ENCODE data around the gene GARIN1A.

DNA sequence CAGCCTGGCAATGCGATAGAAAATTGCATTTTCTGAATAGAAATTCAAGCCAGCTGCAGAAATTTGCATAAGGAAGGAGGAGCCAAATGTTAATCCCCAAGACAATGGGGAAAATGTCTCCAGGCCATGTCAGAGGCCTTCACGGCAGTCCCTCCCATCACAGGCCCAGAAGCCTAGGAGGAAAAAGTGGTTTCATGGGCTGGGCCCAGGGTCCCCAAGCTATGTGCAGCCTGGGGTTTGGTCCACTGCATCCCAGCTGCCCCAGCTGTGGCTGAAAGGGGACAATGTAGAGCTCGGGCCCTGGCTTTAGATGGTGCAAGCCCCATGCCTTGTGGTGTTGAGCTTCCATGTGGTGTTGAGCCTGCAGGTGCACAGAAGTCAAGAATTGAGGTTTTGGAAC lies 10.0 kb upstream of the GARIN1A start:
- TF ChIP-seq, protein P1, sequence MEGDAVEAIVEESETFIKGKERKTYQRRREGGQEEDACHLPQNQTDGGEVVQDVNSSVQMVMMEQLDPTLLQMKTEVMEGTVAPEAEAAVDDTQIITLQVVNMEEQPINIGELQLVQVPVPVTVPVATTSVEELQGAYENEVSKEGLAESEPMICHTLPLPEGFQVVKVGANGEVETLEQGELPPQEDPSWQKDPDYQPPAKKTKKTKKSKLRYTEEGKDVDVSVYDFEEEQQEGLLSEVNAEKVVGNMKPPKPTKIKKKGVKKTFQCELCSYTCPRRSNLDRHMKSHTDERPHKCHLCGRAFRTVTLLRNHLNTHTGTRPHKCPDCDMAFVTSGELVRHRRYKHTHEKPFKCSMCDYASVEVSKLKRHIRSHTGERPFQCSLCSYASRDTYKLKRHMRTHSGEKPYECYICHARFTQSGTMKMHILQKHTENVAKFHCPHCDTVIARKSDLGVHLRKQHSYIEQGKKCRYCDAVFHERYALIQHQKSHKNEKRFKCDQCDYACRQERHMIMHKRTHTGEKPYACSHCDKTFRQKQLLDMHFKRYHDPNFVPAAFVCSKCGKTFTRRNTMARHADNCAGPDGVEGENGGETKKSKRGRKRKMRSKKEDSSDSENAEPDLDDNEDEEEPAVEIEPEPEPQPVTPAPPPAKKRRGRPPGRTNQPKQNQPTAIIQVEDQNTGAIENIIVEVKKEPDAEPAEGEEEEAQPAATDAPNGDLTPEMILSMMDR (IDR thresholded peaks at IDR 0.05 in 8 of 11, conservative IDR thresholded peaks at IDR 0.05 in 3 of 11) = no peak
- TF ChIP-seq POLR2A (IDR thresholded peaks at IDR 0.05) = no peak
- peak in 1 of 3 donors; percentile 31 for TF ChIP-seq POLR2AphosphoS5 (IDR thresholded peaks at IDR 0.05)

Data from spleen (tissue), 7 donors.